Vagina (tissue), 2 donors: ENCODE measurements around the gene ZNF778.
"Not testable (repeated sequence)": the region's sequence is repeated elsewhere in the genome, so short reads cannot be mapped to it uniquely, and the experiment has no call there.

Source experiments
- POLR2A ChIP-seq, 2 donors: fragments of 450-650 bp; IDR thresholded peaks; one replicate each; pipeline ENCODE4 v1.6.1; 2017; ENCODE audit warnings: antibody characterized with exemption in 2 of 2, mild to moderate bottlenecking in 2 of 2, moderate library complexity in 2 of 2
- TF ChIP-seq, protein P1 (sequence below), 3 experiments: fragments of 450-650 bp in 2 of 3; fragments of 200-600 bp in 1 of 3; sonication (generic) in 1 of 3; IDR thresholded peaks; one replicate each; pipeline ENCODE4 v1.5.1; 2017 to 2019; ENCODE audit warnings: antibody characterized with exemption in 3 of 3, mild to moderate bottlenecking in 2 of 3, moderate library complexity in 2 of 3

DNA sequence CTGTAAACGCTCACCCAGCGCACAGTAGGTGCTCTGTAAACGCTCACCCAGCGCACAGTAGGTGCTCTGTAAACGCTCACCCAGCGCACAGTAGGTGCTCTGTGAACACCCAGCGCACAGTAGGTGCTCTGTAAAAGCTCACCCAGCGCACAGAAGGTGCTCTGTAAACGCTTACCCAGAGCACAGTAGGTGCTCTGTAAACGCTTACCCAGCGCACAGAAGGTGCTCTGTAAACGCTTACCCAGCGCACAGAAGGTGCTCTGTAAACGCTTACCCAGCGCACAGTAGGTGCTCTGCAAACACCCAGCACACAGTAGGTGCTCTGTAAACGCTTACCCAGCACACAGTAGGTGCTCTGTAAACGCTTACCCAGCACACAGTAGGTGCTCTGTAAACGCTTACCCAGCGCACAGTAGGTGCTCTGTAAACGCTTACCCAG lies 30.9 kb upstream of the ZNF778 start:
- TF ChIP-seq, protein P1, sequence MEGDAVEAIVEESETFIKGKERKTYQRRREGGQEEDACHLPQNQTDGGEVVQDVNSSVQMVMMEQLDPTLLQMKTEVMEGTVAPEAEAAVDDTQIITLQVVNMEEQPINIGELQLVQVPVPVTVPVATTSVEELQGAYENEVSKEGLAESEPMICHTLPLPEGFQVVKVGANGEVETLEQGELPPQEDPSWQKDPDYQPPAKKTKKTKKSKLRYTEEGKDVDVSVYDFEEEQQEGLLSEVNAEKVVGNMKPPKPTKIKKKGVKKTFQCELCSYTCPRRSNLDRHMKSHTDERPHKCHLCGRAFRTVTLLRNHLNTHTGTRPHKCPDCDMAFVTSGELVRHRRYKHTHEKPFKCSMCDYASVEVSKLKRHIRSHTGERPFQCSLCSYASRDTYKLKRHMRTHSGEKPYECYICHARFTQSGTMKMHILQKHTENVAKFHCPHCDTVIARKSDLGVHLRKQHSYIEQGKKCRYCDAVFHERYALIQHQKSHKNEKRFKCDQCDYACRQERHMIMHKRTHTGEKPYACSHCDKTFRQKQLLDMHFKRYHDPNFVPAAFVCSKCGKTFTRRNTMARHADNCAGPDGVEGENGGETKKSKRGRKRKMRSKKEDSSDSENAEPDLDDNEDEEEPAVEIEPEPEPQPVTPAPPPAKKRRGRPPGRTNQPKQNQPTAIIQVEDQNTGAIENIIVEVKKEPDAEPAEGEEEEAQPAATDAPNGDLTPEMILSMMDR (IDR thresholded peaks at IDR 0.05) = not testable (repeated sequence)
- not testable (repeated sequence) for TF ChIP-seq POLR2A (IDR thresholded peaks at IDR 0.05)
